Heart right ventricle (tissue), 16 donors: ENCODE results near the gene EOGT. TPM values are rescaled to one million over a fixed set of nuclear protein-coding genes. Genes with fewer than 3 reads are reported as not detected.

ENCODE experiments used
- ATAC-seq, 8 donors: fragments of 200-7000 bp; cut with Tn5 transposase; one replicate each; pipeline ENCODE4 v1.9.1; 2020; ENCODE audit warnings: mild to moderate bottlenecking in 8 of 8, moderate library complexity in 8 of 8, moderate number of reproducible peaks in 1 of 8
- DNase-seq, 2 donors: peaks; one replicate each; pipeline ENCODE4 v3.0.0-alpha.2; 2020
- H3K27ac ChIP-seq, 10 donors: fragments of 200-600 bp; sonication (generic) in 2 of 10; one replicate each; pipeline versions ENCODE4 v1.5.0 to v1.8.0; 2020 to 2022; ENCODE audit warnings: mild to moderate bottlenecking in 3 of 10
- H3K27me3 ChIP-seq, 7 donors: fragments of 200-600 bp; one replicate each; pipeline ENCODE4 v1.8.0; 2021 to 2022; ENCODE audit warnings: mild to moderate bottlenecking in 2 of 7
- H3K36me3 ChIP-seq, 9 donors: fragments of 200-600 bp; sonication (generic) in 1 of 9; one replicate each; pipeline versions ENCODE4 v1.5.0 to v1.8.0; 2020 to 2022; ENCODE audit warnings: mild to moderate bottlenecking in 2 of 9
- H3K4me1 ChIP-seq, 9 donors: fragments of 200-600 bp; sonication (generic) in 1 of 9; one replicate each; pipeline versions ENCODE4 v1.5.0 to v1.8.0; 2020 to 2022; ENCODE audit warnings: mild to moderate bottlenecking in 4 of 9
- H3K4me3 ChIP-seq, 10 donors: fragments of 200-600 bp; sonication (generic) in 2 of 10; one replicate each; pipeline versions ENCODE4 v1.5.0 to v1.8.0; 2020 to 2022; ENCODE audit warnings: mild to moderate bottlenecking in 7 of 10, moderate library complexity in 2 of 10
- H3K9me3 ChIP-seq, 11 donors: fragments of 200-600 bp in 10 of 11; sonication (generic) in 2 of 11; one replicate each; pipeline versions ENCODE4 v1.5.0 to v1.8.0; 2013 to 2022; ENCODE audit warnings: mild to moderate bottlenecking in 2 of 11, control low read depth in 1 of 11, moderate library complexity in 1 of 11
- WGBS, 2 donors: extraction: QIAGEN DNeasy Blood & Tissue Kit; methylation state at CpG; one replicate each; pipeline ENCODE4 v1.1.7; 2013; ENCODE audit warnings: inconsistent platforms in 1 of 2; 5-methylcytosine and 5-hydroxymethylcytosine counted together
- intact Hi-C, 10 donors: fragments of 100-400 bp; cut with DNase I; formaldehyde crosslinking; loops; one replicate each; pipeline versions ENCODE4 v1.11.1 to v1.14.2; 2022
- polyA plus RNA-seq, 2 donors: library from polyadenylated mRNA; stranded (reverse); fragments of 200-250 nt; gene quantifications; one replicate each; pipeline ENCODE4 v1.2.3, GENCODE V29; 2013
- total RNA-seq, 10 donors: library from RNA; stranded (reverse); fragmentation: NEBNext Ultra II Directional in 3 of 10; extraction: Animal tissue kit (Norgen Biotek cat#: 25700) in 3 of 10; gene quantifications; one replicate each; pipeline versions ENCODE4 v1.2.1 to v1.2.4, GENCODE V29; 2021 to 2023
- TF ChIP-seq, protein P1 (sequence below), 9 donors: fragments of 200-600 bp; sonication (generic) in 2 of 9; IDR thresholded peaks; one replicate each; pipeline versions ENCODE4 v1.5.0 to v1.8.0; 2021 to 2022; ENCODE audit warnings: antibody characterized with exemption in 9 of 9, mild to moderate bottlenecking in 5 of 9, moderate library complexity in 1 of 9
- donor health status: Arrhythmogenic right ventricular cardiomyopathy.
- donor health status: ischemic (EF 13 %, LVEDD 7.1; RV severe dilation, severe dysfunction).
- donor health status: healthy with polysubstance abuse.
- donor health status: DM: no; HTN: yes; CAD: no.
- donor health status: DM: no; HTN: no; CAD: no.
- donor health status: ischemic (EF 25% LVEDD 6.9; RV normal size, moderate dysfunction).
- donor health status: ischemic (EF 25% LVEDD 5.7; RV mildly dilated, moderate dysfunction).
- donor health status: healthy.
- donor health status: DM: yes; HTN: yes; CAD: no.
- donor health status: Ischemic cardiomyopathy.
- donor health status: ischemic (EF 35%, LVEDD 5.7; RV mildly dilated, moderate dysfunction).
- donor health status: nonischemic (EF 11% LVEDD 7.7; RV severe dilation, severe dysfunction).
- donor health status: DM: yes; HTN: yes; CAD: no.
- donor health status: PGD.
- donor health status: ischemic (EF 29% LVEDD 5.4; RV normal size, mild dysfunction).
- donor health status: nonischemic (EF 23%, LVEDD 6.1; RV moderate dilation, normal function).

EOGT gene
- total and polyA plus RNA-seq, 12 donors, result 8.8 to 66.5 (median 39.8) TPM

DNA sequence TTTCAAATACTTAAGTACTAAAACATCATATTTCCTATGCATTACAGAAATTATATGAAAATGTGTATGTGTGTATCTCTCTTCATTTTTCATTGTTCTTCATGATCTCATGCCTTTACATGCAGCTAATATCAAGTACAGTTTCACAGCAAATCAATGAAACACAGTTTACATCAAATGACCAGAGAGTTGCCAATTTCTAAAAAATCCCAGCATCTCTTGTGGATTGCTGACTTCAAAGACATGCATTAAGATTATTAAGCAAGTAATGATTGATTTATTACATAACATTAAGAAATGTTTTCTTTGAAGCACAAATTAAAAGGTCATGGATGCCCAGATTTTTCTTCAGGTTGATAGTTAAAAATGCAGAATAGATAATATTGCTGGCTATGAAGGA is 50.1 kb downstream of the EOGT start:
- ATAC-seq, result no peak
- Histone ChIP-seq H3K9me3 (no peaks in the 10 kb centered on the region), H3K4me1 (no peaks in the 10 kb centered on the region), H3K27ac (no peak overlapping the region), H3K4me3 (no peak overlapping the region), H3K27me3 (peaks cover 0 to 33% (median 22%) of the 10 kb centered on the region in 7 donors), H3K36me3 (no peaks in the 10 kb centered on the region)
- DNase-seq, result no peak
- TF ChIP-seq, protein P1, sequence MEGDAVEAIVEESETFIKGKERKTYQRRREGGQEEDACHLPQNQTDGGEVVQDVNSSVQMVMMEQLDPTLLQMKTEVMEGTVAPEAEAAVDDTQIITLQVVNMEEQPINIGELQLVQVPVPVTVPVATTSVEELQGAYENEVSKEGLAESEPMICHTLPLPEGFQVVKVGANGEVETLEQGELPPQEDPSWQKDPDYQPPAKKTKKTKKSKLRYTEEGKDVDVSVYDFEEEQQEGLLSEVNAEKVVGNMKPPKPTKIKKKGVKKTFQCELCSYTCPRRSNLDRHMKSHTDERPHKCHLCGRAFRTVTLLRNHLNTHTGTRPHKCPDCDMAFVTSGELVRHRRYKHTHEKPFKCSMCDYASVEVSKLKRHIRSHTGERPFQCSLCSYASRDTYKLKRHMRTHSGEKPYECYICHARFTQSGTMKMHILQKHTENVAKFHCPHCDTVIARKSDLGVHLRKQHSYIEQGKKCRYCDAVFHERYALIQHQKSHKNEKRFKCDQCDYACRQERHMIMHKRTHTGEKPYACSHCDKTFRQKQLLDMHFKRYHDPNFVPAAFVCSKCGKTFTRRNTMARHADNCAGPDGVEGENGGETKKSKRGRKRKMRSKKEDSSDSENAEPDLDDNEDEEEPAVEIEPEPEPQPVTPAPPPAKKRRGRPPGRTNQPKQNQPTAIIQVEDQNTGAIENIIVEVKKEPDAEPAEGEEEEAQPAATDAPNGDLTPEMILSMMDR (IDR thresholded peaks at IDR 0.05), result no peak
- intact Hi-C loops, result no loop called here

DNA sequence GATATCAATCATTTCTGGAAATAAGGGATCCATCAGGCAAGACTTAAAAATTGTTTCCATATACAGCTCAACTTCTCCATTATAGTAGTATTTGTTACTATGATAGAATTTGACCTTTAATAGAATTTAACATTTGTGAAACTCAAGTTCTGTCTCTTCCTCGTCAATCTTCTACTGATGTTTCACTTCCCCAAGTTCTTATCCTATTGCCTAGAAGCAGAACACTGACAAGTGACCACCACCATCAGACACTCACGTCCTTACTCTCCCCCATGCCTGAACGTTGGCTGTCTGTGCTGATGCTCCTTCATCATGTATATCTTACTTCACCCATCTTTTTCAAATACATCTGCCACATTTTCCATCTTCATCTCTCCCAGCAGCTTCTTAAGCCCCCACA is 54.6 kb downstream of the EOGT start:
- DNase-seq (no peak), ATAC-seq (no peak)
- Histone ChIP-seq H3K27me3 (peaks cover 0 to 43% (median 22%) of the 10 kb centered on the region in 7 donors), H3K9me3 (no peaks in the 10 kb centered on the region), H3K36me3 (no peaks in the 10 kb centered on the region), H3K4me1 (no peaks in the 10 kb centered on the region), H3K27ac (no peak overlapping the region), H3K4me3 (no peak overlapping the region)
- WGBS, 2 donors, result 49 to 54% methylated on average over 3 of the region's 3 CpGs
- TF ChIP-seq, protein P1 (IDR thresholded peaks at IDR 0.05), result no peak
- intact Hi-C loops, result no loop called here

DNA sequence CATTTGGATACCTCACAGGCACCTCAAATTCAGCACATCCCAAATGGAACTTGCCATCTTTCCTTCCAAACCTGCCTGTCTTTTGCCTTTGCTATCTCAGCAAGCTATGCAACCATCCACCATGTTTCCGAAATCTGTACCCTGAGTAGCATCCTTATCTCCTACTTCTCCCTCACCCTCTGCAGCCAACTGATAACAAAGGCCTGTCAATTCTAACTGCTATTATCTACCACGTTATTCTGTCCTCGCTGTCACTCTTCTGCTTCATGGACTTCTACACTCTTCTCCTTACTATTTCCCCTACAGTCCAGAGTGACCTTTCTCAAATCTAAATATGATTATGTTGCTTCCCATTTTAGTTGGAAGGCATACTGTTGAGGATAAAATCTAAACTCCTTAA is 55.6 kb downstream of the EOGT start:
- H3K36me3 ChIP-seq, result no peaks in the 10 kb centered on the region
- no peaks in the 10 kb centered on the region for H3K4me1 ChIP-seq
- no peak overlapping the region for H3K27ac ChIP-seq
- ATAC-seq (no peak), DNase-seq (no peak)
- no peak overlapping the region for H3K4me3 ChIP-seq
- no peaks in the 10 kb centered on the region for H3K9me3 ChIP-seq
- H3K27me3 ChIP-seq, result peaks cover 0 to 43% (median 21%) of the 10 kb centered on the region in 7 donors
- intact Hi-C loops, result no loop called here
- WGBS, 2 donors, result 27 to 31% methylated on average over 3 of the region's 3 CpGs
- TF ChIP-seq, protein P1 (IDR thresholded peaks at IDR 0.05), result no peak

DNA sequence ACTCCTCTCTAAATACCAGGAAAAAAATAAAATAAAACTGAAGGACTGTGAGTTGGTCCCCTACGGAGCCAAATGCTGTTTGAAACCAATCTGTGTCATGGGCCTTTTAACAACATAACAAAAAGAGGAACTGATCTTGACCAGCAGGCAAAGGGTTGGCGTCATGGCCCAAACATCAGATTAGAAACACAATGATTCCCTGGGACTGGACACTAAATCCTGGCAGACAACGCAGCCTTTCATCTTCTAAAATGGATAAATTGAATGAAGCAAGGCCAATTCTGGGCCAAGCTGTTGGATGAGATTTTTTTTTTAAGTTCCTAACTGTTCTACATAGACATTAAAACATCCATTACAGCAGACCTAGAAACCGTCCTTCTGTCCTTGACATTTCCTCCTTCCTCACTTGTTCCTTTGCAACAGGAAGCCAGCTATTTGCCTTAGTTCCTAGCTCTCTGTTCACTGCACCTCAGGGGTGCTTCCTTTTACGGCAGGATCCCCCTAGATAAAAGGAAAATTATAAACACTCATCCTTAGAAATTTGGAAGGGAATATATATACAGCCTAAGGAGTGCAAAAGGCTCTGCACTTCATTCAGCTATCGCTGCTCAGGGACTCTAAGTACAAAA is 59.6 kb downstream of the EOGT start:
- DNase-seq (no peak), ATAC-seq (no peak)
- H3K4me1 ChIP-seq, result no peaks in the 10 kb centered on the region
- H3K27ac ChIP-seq, result no peak overlapping the region
- H3K36me3 ChIP-seq, result no peaks in the 10 kb centered on the region
- intact Hi-C loops, result no loop called here
- H3K9me3 ChIP-seq, result no peaks in the 10 kb centered on the region
- TF ChIP-seq, protein P1 (IDR thresholded peaks at IDR 0.05), result no peak
- H3K27me3 ChIP-seq, result peaks cover 0 to 22% (median 10%) of the 10 kb centered on the region in 7 donors
- 52 to 69% methylated on average over 6 of the region's 6 CpGs for WGBS, 2 donors
- no peak overlapping the region for H3K4me3 ChIP-seq
